ENCODE results near the gene NANOG. TPM values are rescaled to one million over a fixed set of nuclear protein-coding genes. Genes with fewer than 3 reads are reported as not detected.

Gene NANOG
- polyA plus RNA-seq, 4 donors = 0.11 to 0.33 (median 0.27) TPM

Other genes starting within 250 kb of the NANOG start
- gene APOBEC1, start 123.5 kb upstream of the NANOG start, polyA plus RNA-seq (ENCODE audit: insufficient read length in 4 of 4) = not detected
- 1 to 10 TPM in 1 of 4 donors, under 1 TPM in 3; 0.33 to 1.6 (median 0.56) TPM for gene GDF3, start 93.6 kb upstream of the NANOG start, polyA plus RNA-seq (ENCODE audit: insufficient read length in 4 of 4)
- gene DPPA3, start 78.0 kb upstream of the NANOG start, polyA plus RNA-seq (ENCODE audit: insufficient read length in 4 of 4) = not detected
- gene CLEC4C, start 42.0 kb upstream of the NANOG start, polyA plus RNA-seq (ENCODE audit: insufficient read length in 4 of 4) = under 1 TPM in 3 of 4 donors, not detected in 1; 0.16 to 0.21 (median 0.16) TPM
- not detected for gene NANOGNB, start 24.2 kb upstream of the NANOG start, polyA plus RNA-seq (ENCODE audit: insufficient read length in 4 of 4)
- gene SLC2A14, start 83.5 kb downstream of the NANOG start, polyA plus RNA-seq (ENCODE audit: insufficient read length in 4 of 4) = under 1 TPM; 0.68 to 0.89 (median 0.81) TPM
- gene SLC2A3, start 146.8 kb downstream of the NANOG start, polyA plus RNA-seq (ENCODE audit: insufficient read length in 4 of 4) = 10 to 100 TPM; 12.3 to 21.4 (median 17.8) TPM
- 10 to 100 TPM; 19.8 to 25.7 (median 20.9) TPM for gene FOXJ2, start 243.3 kb downstream of the NANOG start, polyA plus RNA-seq (ENCODE audit: insufficient read length in 4 of 4)